GM12878 (cell line): ENCODE data around the gene SHISA9. TPM values are rescaled to one million over a fixed set of nuclear protein-coding genes. Genes with fewer than 3 reads are reported as not detected.

Source experiments
- ATAC-seq: fragments of 200-7000 bp; cut with Tn5 transposase; 3 replicates; pipeline ENCODE4 v1.9.1; 2020; ENCODE audit warnings: mild to moderate bottlenecking, moderate library complexity
- BruUV-seq: library from RNA; stranded (reverse); fragments of 400-500 nt; replicated peaks from 2 replicates; lab custom pipeline; 2021; lab: Mats Ljungman, UMichigan
- CTCF ChIA-PET: fragments of 300-600 bp; sonication (Branson Sonifier 250); formaldehyde crosslinking; extraction: SDS; loops from one replicate; lab custom pipeline; 2021; ENCODE audit warnings: inconsistent platforms; lab: Yijun Ruan, JAX
- POLR2A ChIA-PET: fragments of 350-600 bp; formaldehyde crosslinking; extraction: SDS; loops from one replicate; lab custom pipeline; 2021; ENCODE audit warnings: inconsistent platforms; lab: Charles Lee
- RAD21 ChIA-PET: fragments of 300-600 bp; sonication (Branson Sonifier 250); formaldehyde crosslinking; loops from one replicate; lab custom pipeline; 2023; ENCODE audit warnings: antibody characterized with exemption; ENCODE audit not compliant: unreplicated experiment; lab: Charles Lee
- SMC1A ChIA-PET: fragments of 300-600 bp; sonication (Branson Sonifier 250); formaldehyde crosslinking; loops from one replicate; lab custom pipeline; 2023; ENCODE audit not compliant: unreplicated experiment, uncharacterized antibody; lab: Charles Lee
- DNase-seq: peaks from one replicate; pipeline ENCODE4 v3.0.0-alpha.2; 2011; ENCODE audit warnings: low read depth, low spot score
- FAIRE-seq: peaks from 3 replicates; lab custom pipeline; 2011; peaks lifted over from hg19 to GRCh38; lab: Jason Lieb, UNC
- H2AFZ ChIP-seq: 2 replicates; pipeline ENCODE4 v1.6.0; 2011; ENCODE audit warnings: low read depth, low read length, control low read depth; ENCODE audit not compliant: control insufficient read depth
- H3K27ac ChIP-seq: 2 replicates; pipeline ENCODE4 v1.5.1; 2011; ENCODE audit warnings: control low read depth; ENCODE audit not compliant: control insufficient read depth, insufficient read depth
- H3K27me3 ChIP-seq, 2 experiments: replicated peaks in 1 of 2; 2 replicates each; pipeline versions ENCODE4 v1.6.0 to v1.6.1; 2011; ENCODE audit warnings: low read length in 1 of 2; ENCODE audit not compliant: control insufficient read depth in 2 of 2, insufficient read depth in 2 of 2
- H3K36me3 ChIP-seq, 2 experiments: 2 replicates each; pipeline ENCODE4 v1.5.1; 2011; ENCODE audit warnings: low read length in 1 of 2; ENCODE audit not compliant: control insufficient read depth in 2 of 2, insufficient read depth in 2 of 2
- H3K4me1 ChIP-seq: 2 replicates; pipeline ENCODE4 v1.6.1; 2011; ENCODE audit warnings: mild to moderate bottlenecking, low read length, moderate library complexity, mixed read lengths; ENCODE audit not compliant: control insufficient read depth, insufficient read depth
- H3K4me2 ChIP-seq: 2 replicates; pipeline ENCODE4 v1.6.0; 2011; ENCODE audit warnings: control low read depth; ENCODE audit not compliant: control insufficient read depth, insufficient read depth
- H3K4me3 ChIP-seq: fragments of 200-600 bp; sonication (generic); 2 replicates; pipeline ENCODE4 v1.5.1; 2016
- H3K79me2 ChIP-seq: 2 replicates; pipeline ENCODE4 v1.6.0; 2011; ENCODE audit warnings: low read length; ENCODE audit not compliant: control insufficient read depth, insufficient read depth
- H3K9ac ChIP-seq: 2 replicates; pipeline ENCODE4 v1.8.0; 2011; ENCODE audit warnings: low read length, control low read depth, mixed read lengths; ENCODE audit not compliant: control insufficient read depth, insufficient read depth
- H3K9me3 ChIP-seq: replicated peaks from 3 replicates; pipeline ENCODE4 v1.5.1; 2011; ENCODE audit warnings: mild to moderate bottlenecking, low read length; ENCODE audit not compliant: control insufficient read depth, insufficient read depth
- H4K20me1 ChIP-seq: 2 replicates; pipeline ENCODE4 v1.6.0; 2011; ENCODE audit not compliant: control insufficient read depth, insufficient read depth
- BHLHE40 ChIP-seq, 2 experiments: fragments of 450-650 bp in 1 of 2; IDR thresholded peaks; 2 replicates each; pipeline ENCODE4 v1.6.1; 2011 to 2017; ENCODE audit warnings: low read depth in 2 of 2, borderline replicate concordance in 1 of 2, improper control_type of control experiment in 1 of 2, low read length in 1 of 2, mild to moderate bottlenecking in 1 of 2
- BMI1 ChIP-seq: fragments of 450-650 bp; IDR thresholded peaks from 2 replicates; pipeline ENCODE4 v1.6.1; 2016; ENCODE audit warnings: mild to moderate bottlenecking, moderate library complexity, borderline replicate concordance
- FOS ChIP-seq: IDR thresholded peaks from 3 replicates; pipeline ENCODE4 v1.6.1; 2011; ENCODE audit warnings: borderline replicate concordance; ENCODE audit not compliant: insufficient read length; ENCODE audit errors: extremely low read depth
- IKZF1 ChIP-seq: fragments of 450-650 bp; conservative IDR thresholded peaks from 2 replicates; pipeline ENCODE4 v1.6.1; 2017; ENCODE audit warnings: antibody characterized with exemption, mild to moderate bottlenecking
- KAT2A ChIP-seq: conservative IDR thresholded peaks from 2 replicates; pipeline ENCODE4 v1.6.1; 2011; ENCODE audit warnings: low read depth, low read length; ENCODE audit not compliant: control insufficient read depth
- MYC ChIP-seq: IDR thresholded peaks from 2 replicates; pipeline ENCODE4 v1.6.1; 2011; ENCODE audit warnings: mild to moderate bottlenecking, low read length, moderate library complexity, inconsistent platforms; ENCODE audit not compliant: insufficient read depth, insufficient replicate concordance, insufficient read length, severe bottlenecking
- NFIC ChIP-seq: IDR thresholded peaks from 2 replicates; pipeline ENCODE4 v1.6.1; 2012; ENCODE audit warnings: low read depth, mild to moderate bottlenecking, inconsistent platforms, low read length, moderate library complexity
- RAD21 ChIP-seq: IDR thresholded peaks from 2 replicates; pipeline ENCODE4 v1.6.1; 2011; ENCODE audit warnings: mild to moderate bottlenecking, low read depth, low read length, moderate library complexity; ENCODE audit not compliant: insufficient read depth
- RELA ChIP-seq: fragments of 450-650 bp; IDR thresholded peaks from 2 replicates; pipeline ENCODE4 v1.8.0; 2014; ENCODE audit warnings: borderline replicate concordance; ENCODE audit not compliant: partially characterized antibody
- RUNX3 ChIP-seq: IDR thresholded peaks from 2 replicates; pipeline ENCODE4 v1.6.1; 2012; ENCODE audit warnings: low read length, inconsistent platforms
- SMC3 ChIP-seq: IDR thresholded peaks from 2 replicates; pipeline ENCODE4 v1.6.1; 2011; ENCODE audit warnings: low read length, improper control_type of control experiment, borderline replicate concordance
- TARDBP ChIP-seq: IDR thresholded peaks from 2 replicates; pipeline ENCODE4 v1.6.1; 2016; ENCODE audit warnings: borderline replicate concordance
- in situ Hi-C: fragments of 300-500 bp; cut with MboI; formaldehyde crosslinking; loops from 9 replicates; pipeline ENCODE4 v1.14.3; 2018; ENCODE audit warnings: mixed read lengths
- intact Hi-C: fragments of 100-400 bp; cut with micrococcal nuclease; formaldehyde crosslinking; loops from one replicate; pipeline ENCODE4 v1.14.2; 2022; ENCODE audit not compliant: unreplicated experiment
- polyA plus RNA-seq, 11 experiments: library from polyadenylated mRNA; depleted of rRNA in 4 of 11; unstranded in 6 of 11; stranded (reverse) in 5 of 11; fragments of >200 nt; fragmentation: Nextera tagmentation in 4 of 11; fragmentation: Illumina TruSeq in 1 of 11; extraction: Ambion mirVana in 4 of 11; extraction: Trizol in 1 of 11; gene quantifications; 1 replicate in 1 of 11; 2 replicates in 10 of 11; pipeline versions ENCODE4 v1.2.1 to v1.2.3, GENCODE V29; 2011 to 2016; ENCODE audit warnings: inconsistent platforms in 2 of 11, missing spikeins in 2 of 11, low read depth in 1 of 11
- total RNA-seq, 4 experiments: library from RNA; depleted of rRNA in 3 of 4; stranded (reverse); fragments of >200 nt in 3 of 4; fragmentation: Illumina TruSeq in 1 of 4; extraction: Trizol in 1 of 4; gene quantifications; 2 replicates each; pipeline versions ENCODE4 v1.2.1 to v1.2.3, GENCODE V29; 2013 to 2021
- TF ChIP-seq, protein P1 (sequence below): fragments of 450-650 bp; IDR thresholded peaks from 2 replicates; pipeline ENCODE4 v1.6.1; 2017; ENCODE audit warnings: antibody characterized with exemption, mild to moderate bottlenecking, moderate library complexity
- TF ChIP-seq, protein P2 (sequence below): IDR thresholded peaks from 2 replicates; pipeline ENCODE4 v1.6.1; 2011; ENCODE audit warnings: mild to moderate bottlenecking, low read depth, low read length, moderate library complexity; ENCODE audit not compliant: insufficient replicate concordance

The SHISA9 gene
- total and polyA plus RNA-seq, 10 of the 15 experiments (the other 5 are each of a cell fraction or from before 2014, with no cell fraction given): 0.03 to 25.5 (median 0.07) TPM

DNA sequence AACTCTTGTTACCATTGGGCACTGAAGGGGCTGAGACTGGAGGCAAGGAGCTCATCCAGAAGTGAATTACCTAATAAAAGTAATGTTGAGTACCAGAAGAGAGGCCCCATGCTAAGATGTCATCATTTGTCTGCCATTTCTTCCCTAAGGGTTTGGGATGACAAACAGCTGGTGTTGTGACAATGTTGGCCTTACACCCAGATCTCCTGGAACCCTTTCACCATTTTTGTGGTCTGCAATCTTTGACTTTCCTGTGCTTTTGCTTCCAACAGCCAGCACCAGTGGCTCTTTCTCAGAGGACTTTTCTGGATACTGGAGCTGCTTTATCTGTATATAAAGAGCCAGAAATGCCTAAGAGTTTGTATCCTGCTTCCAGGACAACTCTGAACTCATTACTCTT is 84.1 kb downstream of the SHISA9 start:
- no peak overlapping the region for H3K4me3 ChIP-seq
- ChIA-PET SMC1A (no interaction called here), RAD21 (no interaction called here), POLR2A (no interaction called here), CTCF (no interaction called here)
- TF ChIP-seq RAD21 (no peak), RELA (no peak), MYC (no peak), IKZF1 (no peak), SMC3 (no peak), NFIC (no peak), TARDBP (no peak), BHLHE40 (IDR thresholded peaks at IDR 0.05; ENCODE audit: borderline replicate concordance in 1 of 2, low read depth in 2 of 2, low read length in 1 of 2) (no peak), KAT2A (no peak), BMI1 (no peak), FOS (no peak), RUNX3 (no peak)
- TF ChIP-seq, protein P1, sequence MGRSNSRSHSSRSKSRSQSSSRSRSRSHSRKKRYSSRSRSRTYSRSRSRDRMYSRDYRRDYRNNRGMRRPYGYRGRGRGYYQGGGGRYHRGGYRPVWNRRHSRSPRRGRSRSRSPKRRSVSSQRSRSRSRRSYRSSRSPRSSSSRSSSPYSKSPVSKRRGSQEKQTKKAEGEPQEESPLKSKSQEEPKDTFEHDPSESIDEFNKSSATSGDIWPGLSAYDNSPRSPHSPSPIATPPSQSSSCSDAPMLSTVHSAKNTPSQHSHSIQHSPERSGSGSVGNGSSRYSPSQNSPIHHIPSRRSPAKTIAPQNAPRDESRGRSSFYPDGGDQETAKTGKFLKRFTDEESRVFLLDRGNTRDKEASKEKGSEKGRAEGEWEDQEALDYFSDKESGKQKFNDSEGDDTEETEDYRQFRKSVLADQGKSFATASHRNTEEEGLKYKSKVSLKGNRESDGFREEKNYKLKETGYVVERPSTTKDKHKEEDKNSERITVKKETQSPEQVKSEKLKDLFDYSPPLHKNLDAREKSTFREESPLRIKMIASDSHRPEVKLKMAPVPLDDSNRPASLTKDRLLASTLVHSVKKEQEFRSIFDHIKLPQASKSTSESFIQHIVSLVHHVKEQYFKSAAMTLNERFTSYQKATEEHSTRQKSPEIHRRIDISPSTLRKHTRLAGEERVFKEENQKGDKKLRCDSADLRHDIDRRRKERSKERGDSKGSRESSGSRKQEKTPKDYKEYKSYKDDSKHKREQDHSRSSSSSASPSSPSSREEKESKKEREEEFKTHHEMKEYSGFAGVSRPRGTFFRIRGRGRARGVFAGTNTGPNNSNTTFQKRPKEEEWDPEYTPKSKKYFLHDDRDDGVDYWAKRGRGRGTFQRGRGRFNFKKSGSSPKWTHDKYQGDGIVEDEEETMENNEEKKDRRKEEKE: no peak
- TF ChIP-seq, protein P2, sequence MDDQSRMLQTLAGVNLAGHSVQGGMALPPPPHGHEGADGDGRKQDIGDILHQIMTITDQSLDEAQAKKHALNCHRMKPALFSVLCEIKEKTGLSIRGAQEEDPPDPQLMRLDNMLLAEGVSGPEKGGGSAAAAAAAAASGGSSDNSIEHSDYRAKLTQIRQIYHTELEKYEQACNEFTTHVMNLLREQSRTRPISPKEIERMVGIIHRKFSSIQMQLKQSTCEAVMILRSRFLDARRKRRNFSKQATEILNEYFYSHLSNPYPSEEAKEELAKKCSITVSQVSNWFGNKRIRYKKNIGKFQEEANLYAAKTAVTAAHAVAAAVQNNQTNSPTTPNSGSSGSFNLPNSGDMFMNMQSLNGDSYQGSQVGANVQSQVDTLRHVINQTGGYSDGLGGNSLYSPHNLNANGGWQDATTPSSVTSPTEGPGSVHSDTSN: no peak
- H3K9me3 ChIP-seq: no peaks in the 10 kb centered on the region
- no peak for DNase-seq
- no peak overlapping the region for H3K9ac ChIP-seq
- in situ Hi-C loops (no loop called here), intact Hi-C loops (no loop called here)
- no peak overlapping the region for H3K27ac ChIP-seq
- no peak overlapping the region for H2AFZ ChIP-seq
- FAIRE-seq: no peak
- ATAC-seq: no peak
- no peak overlapping the region for H3K4me2 ChIP-seq
- BruUV-seq: no TSS peak
- H3K79me2 ChIP-seq: no peaks in the 10 kb centered on the region
- no peaks in the 10 kb centered on the region for H3K36me3 ChIP-seq
- H4K20me1 ChIP-seq: no peaks in the 10 kb centered on the region
- no peaks in the 10 kb centered on the region for H3K27me3 ChIP-seq
- H3K4me1 ChIP-seq: no peaks in the 10 kb centered on the region
